ENCODE measurements around the gene DAZL.

The DAZL gene

GRCh38 chr3:16546186-16547010 is 58.8 kb downstream of the DAZL start:
- no peak for TF ChIP-seq CTCF (IDR thresholded peaks at IDR 0.05; ENCODE audit: insufficient read depth, low read depth, low read length, missing control alignments)
- DNase-seq (ENCODE audit: low read depth), result no peak
- H3K4me3 ChIP-seq (ENCODE audit: low read depth, low read length), result no peak overlapping the region

GRCh38 chr3:16545413-16546185 is 59.6 kb downstream of the DAZL start:
- TF ChIP-seq CTCF (IDR thresholded peaks at IDR 0.05; ENCODE audit: insufficient read depth, low read depth, low read length, missing control alignments), result no peak
- no peak for DNase-seq (ENCODE audit: low read depth)
- no peak overlapping the region for H3K4me3 ChIP-seq (ENCODE audit: low read depth, low read length)

- no peak overlapping the region for H3K4me3 ChIP-seq (ENCODE audit: low read depth, low read length)
- no peak for TF ChIP-seq CTCF (IDR thresholded peaks at IDR 0.05; ENCODE audit: insufficient read depth, low read depth, low read length, missing control alignments)
- no peak for DNase-seq (ENCODE audit: low read depth)
Measured at GRCh38 chr3:16543242-16543864, 61.9 kb downstream of the DAZL start.

GRCh38 chr3:16538507-16538906 is 66.7 kb downstream of the DAZL start:
- no peak for TF ChIP-seq CTCF (IDR thresholded peaks at IDR 0.05; ENCODE audit: insufficient read depth, low read depth, low read length, missing control alignments)
- no peak overlapping the region for H3K4me3 ChIP-seq (ENCODE audit: low read depth, low read length)
- DNase-seq (ENCODE audit: low read depth), result no peak

GRCh38 chr3:16536996-16537395 is 68.2 kb downstream of the DAZL start:
- DNase-seq (ENCODE audit: low read depth), result no peak
- TF ChIP-seq CTCF (IDR thresholded peaks at IDR 0.05; ENCODE audit: insufficient read depth, low read depth, low read length, missing control alignments), result no peak
- no peak overlapping the region for H3K4me3 ChIP-seq (ENCODE audit: low read depth, low read length)

Measured in GM12865 (cell line).